Left renal pelvis (tissue), 4 donors: ENCODE measurements around the gene TRIM9. TPM values are rescaled to one million over a fixed set of nuclear protein-coding genes. Genes with fewer than 3 reads are reported as not detected.

Source experiments
- DNase-seq, 4 donors: peaks; one replicate each; pipeline ENCODE4 v3.0.0-alpha.2; 2013; ENCODE audit warnings: low read depth in 4 of 4, low spot score in 3 of 4
- polyA plus RNA-seq, 4 donors: library from polyadenylated mRNA; unstranded; fragments of 120-200 nt; gene quantifications; one replicate each; pipeline ENCODE4 v1.2.1, GENCODE V29; 2013; ENCODE audit not compliant: insufficient read length in 4 of 4

The TRIM9 gene
- polyA plus RNA-seq, 4 donors, result 1.1 to 2.6 (median 1.7) TPM

GRCh38 chr14:51066576-51066975 lies 28.3 kb downstream of the TRIM9 start:
- DNase-seq, result no peak

GRCh38 chr14:51059032-51059431 lies 35.9 kb downstream of the TRIM9 start:
- DNase-seq, result no peak

DNA sequence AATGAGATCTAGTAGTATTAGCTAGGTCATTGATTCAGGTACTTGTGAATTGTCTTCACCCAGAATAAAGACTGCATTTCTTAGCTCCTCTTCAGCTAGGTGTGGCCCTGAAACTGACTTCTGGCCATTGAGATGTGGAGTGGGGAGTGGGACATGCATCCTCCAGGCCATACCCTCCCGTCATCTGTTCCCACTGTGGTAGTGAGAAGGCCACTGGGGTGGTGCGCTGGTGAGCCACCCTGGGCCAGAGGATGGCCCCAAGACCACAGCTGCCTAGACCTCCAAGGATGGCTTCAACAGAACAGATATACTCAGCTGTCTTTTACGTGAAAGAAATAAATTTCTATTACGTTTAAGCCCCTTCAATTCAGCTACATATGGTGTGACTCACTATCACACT lies 36.5 kb downstream of the TRIM9 start:
- no peak for DNase-seq

- DNase-seq, result no peak
Observed at GRCh38 chr14:51056421-51056820, 38.5 kb downstream of the TRIM9 start.

GRCh38 chr14:51053157-51053556 lies 41.7 kb downstream of the TRIM9 start:
- no peak for DNase-seq

DNA sequence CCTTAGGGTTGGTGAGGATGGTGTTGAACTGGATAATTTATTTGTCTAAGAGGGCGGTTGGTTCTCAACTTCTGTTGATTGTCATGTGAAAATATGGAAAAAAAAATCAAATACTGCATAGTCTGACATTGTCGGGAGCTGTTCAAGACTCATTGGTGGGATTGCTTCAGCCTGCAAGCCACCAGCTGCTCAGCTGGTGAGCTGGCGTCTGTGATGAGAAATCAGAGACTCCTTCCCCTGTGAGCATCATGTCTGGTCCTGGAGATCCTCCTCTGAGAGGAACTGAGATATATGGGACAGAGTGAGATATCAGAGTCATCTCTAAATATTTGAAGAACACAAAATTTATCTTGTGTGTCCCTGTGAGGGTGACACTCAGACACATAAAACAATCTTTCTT lies 49.9 kb downstream of the TRIM9 start:
- no peak for DNase-seq

- DNase-seq, result no peak
Observed at GRCh38 chr14:51041883-51042282, 53.0 kb downstream of the TRIM9 start.

DNA sequence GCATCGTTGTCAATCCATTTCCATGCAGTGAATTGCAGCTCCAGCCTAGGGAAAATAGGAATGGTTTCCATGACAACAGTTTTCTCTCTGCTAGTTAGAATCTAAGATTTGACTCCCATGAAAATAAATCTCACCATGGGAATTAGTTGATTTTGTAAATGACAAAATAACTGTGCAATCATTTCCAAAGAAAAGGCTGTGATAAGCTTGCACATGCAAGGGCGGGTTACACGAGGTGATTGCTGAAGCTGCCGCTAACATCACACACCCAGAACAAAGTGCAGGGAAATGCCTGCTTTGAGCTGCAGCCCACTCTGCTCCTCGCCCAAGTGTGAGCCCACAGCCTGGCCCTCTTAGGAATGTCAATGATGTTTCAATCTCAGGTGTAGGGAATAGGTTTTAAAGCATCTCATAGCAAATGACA lies 53.8 kb downstream of the TRIM9 start:
- no peak for DNase-seq

DNA sequence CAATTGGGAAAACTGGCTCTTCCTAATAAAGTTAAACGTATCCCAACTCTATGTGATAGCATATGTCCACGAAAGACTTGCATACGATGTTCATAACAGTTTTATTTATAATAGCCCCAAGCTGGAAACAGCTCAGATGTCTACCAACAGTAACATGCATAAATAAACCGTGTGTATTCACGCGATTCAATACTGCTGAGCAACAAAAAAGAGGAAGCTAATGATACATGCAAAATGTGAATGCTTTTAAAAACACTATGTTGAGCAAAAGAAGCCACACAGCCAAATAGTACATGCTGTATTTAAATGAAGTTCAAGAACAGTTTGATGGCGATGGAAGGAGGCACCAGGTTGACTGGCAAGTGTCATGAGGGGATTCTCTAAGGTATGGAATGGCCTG lies 55.7 kb downstream of the TRIM9 start:
- DNase-seq, result no peak

GRCh38 chr14:51035611-51036192 lies 59.2 kb downstream of the TRIM9 start:
- DNase-seq, result no peak

DNA sequence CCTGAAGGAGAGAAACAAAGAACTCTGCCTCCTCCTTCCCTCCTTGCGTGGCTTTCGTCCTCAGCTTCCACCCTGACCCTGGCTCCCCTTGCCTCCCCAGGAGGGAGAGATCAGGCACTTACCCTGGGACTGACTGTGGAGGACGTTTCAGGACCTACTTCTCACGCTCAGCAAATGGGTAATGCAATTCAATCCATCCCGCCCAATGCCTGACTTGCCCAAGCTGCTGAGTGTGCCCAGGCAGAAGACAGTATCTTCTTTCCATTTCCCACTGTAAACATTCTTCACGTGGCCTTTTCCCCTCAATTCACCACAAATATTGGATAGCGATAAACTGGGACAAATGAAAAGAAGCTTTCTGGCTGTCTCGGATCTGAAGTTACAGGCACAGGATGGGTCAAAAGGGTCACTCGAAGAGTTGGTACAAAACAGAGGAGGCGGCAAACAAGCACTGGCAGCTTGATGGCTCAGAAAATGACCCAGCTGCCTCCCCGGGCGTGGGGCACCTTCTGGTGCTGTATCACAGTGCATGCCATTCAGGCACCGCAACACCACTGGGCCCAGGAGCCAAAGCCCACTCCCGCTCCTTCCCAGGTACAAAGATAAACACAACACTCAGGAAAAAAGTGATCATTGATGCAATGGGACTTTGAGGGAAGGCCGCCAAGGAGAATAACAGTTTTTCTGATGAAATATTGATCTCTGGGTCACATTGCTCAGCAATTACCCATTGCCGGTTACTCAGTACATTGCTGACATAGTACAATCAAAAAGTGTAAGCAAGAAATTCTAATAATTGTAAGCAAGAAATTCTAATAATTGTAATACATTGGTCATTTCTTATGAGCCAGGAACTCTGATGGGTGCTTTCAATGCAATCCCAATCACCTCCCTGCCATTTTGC lies 65.8 kb downstream of the TRIM9 start:
- DNase-seq, result no peak

DNA sequence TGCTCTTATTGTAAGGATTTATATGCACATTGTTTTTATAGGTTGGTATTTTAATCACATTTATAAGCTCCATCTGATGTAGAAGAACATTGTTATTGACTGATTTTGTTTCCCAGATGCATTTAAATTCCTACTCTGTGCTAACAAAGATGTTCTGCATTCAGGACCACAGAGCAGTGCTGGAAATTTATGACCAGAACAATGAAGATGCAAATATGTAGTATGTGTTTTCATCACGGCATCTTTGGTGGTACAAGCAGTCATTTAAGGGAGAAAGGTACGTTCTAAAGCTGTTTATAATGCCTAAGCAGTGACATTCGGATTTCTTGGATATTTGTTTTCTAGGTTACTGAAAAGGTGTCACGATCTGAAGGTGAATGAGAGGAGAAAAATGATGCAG lies 66.5 kb downstream of the TRIM9 start:
- no peak for DNase-seq

- no peak for DNase-seq
Observed at GRCh38 chr14:51024377-51024776, 70.5 kb downstream of the TRIM9 start.

- no peak for DNase-seq
Observed at GRCh38 chr14:51023964-51024363, 70.9 kb downstream of the TRIM9 start.

DNA sequence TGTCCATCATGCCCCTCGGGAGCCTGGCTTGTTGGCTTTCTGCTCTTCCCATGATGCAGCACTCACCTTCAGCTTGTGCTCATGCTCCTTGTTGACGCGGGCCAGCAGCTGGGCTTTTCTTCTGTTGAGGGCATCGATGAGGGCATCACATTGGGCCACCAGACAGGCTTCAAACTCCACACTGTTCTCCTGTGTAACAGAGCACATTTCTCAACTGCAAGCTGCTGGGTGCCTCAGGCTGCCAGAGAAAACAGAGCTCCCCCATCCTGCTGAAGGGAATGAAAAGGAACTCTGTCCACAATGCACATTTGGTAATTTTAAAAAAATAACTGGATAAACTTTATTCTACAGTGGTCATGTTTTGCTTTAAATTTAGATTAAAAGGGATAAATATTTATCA lies 72.1 kb downstream of the TRIM9 start:
- no peak for DNase-seq

GRCh38 chr14:51020024-51020710 lies 74.7 kb downstream of the TRIM9 start:
- no peak for DNase-seq

GRCh38 chr14:51019089-51019488 lies 75.8 kb downstream of the TRIM9 start:
- no peak for DNase-seq

DNA sequence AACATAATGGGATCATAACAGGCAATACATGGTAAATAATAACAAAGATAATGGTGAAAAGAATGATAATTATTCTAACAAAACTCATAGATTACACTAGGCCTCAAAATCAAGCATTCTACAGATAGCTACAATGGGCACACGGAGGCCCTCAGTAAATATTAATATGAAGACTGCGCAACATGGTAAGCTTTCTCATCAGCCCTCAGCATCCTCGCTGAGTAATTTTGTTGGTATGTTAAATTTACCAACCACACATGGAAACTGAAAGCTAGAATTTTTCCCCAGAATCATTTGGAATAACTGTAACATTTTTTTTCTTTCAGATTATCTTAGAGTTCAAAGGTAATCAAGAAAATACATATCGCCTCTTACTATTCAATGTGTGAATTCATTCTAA lies 76.4 kb downstream of the TRIM9 start:
- no peak for DNase-seq

GRCh38 chr14:51014625-51015024 lies 80.3 kb downstream of the TRIM9 start:
- DNase-seq, result no peak

DNA sequence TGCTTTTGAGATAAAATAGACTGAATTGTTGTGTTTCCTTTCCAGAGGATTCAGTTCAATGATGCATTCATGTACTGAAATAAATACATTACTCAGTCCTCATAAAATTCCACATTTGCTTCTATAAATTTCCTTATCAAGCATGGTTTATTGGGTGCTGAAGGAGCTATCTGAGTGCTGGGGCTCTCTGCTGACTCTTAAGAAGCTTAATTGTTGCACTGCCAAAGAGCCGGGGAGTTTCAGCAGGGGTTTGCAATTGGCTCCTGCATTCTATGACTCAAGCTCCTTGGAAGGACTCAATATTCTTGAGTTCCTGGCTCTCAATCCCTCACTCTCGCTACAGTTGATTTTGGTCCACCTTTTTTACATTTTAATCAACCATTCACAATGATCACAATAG lies 80.8 kb downstream of the TRIM9 start:
- no peak for DNase-seq

DNA sequence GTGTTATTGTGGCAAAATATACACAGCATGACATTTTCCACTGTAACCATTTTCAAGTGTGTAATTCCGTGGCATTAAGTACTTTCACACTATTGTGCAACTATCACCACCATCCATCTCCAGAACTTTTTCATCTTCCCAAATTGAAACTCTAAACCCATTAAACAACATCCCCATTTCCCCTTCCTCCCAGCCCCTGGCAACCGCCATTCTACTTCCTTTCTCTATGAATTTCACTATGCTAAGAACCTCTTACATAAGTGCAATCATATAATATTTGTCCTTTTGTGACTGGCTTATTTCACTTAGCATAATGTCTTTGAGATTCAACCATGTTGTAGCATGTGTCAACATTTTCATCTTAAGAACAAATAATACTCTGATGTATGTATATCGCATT lies 82.8 kb downstream of the TRIM9 start:
- DNase-seq, result no peak

DNA sequence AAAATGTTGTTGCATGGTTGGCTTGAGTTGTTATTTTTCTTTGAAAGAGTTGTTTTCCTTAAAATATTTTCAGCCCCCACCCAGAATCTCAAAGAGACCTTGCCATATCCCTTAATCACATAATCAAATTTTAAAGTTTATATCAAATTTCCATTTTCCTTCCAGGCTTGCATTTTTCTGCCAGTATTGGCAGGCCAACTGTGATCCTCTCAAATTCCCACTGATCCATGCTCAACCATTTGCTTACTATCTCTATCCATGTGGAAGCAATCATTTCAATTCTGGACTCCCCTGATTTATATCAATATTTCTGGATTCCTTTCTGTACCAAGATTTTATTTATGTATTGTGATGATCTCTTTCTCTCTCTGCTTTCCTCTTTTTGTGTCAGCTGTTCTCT lies 86.5 kb downstream of the TRIM9 start:
- no peak for DNase-seq
